A673 (cell line): ENCODE data around the gene NT5M. TPM values are rescaled to one million over a fixed set of nuclear protein-coding genes. Genes with fewer than 3 reads are reported as not detected.

Source experiments
- BruUV-seq: library from RNA; stranded (reverse); fragments of 400-500 nt; replicated peaks from 2 replicates; lab custom pipeline; 2021; lab: Mats Ljungman, UMichigan
- CTCF ChIA-PET: fragments of 300-600 bp; sonication (Branson Sonifier 250); formaldehyde crosslinking; loops from one replicate; lab custom pipeline; 2022; ENCODE audit warnings: antibody characterized with exemption; lab: Charles Lee
- POLR2A ChIA-PET: fragments of 300-600 bp; sonication (Branson Sonifier 250); formaldehyde crosslinking; loops from one replicate; lab custom pipeline; 2022; ENCODE audit warnings: antibody characterized with exemption; ENCODE audit not compliant: low non-redundant PET; lab: Charles Lee
- DNase-seq: peaks from one replicate; pipeline ENCODE4 v3.0.0-alpha.2; 2015; ENCODE audit warnings: low spot score
- H3K27ac ChIP-seq: fragments of 200-600 bp; sonication (generic); 2 replicates; pipeline ENCODE4 v1.5.1; 2016; ENCODE audit warnings: mixed run types, low read depth, mild to moderate bottlenecking, mixed read lengths, antibody characterized with exemption, low read length; ENCODE audit not compliant: poor library complexity, severe bottlenecking
- H3K27me3 ChIP-seq: fragments of 200-600 bp; sonication (generic); replicated peaks from 2 replicates; pipeline ENCODE4 v1.6.1; 2017; ENCODE audit warnings: mixed run types, low read depth, mild to moderate bottlenecking, mixed read lengths, antibody characterized with exemption, low read length; ENCODE audit not compliant: insufficient read depth, poor library complexity
- H3K36me3 ChIP-seq: fragments of 200-600 bp; sonication (generic); 2 replicates; pipeline ENCODE4 v1.6.1; 2016; ENCODE audit warnings: mixed run types, mild to moderate bottlenecking, mixed read lengths, antibody characterized with exemption, low read length; ENCODE audit not compliant: insufficient read depth, poor library complexity, severe bottlenecking
- H3K4me1 ChIP-seq: fragments of 200-600 bp; sonication (generic); 2 replicates; pipeline ENCODE4 v1.6.1; 2017; ENCODE audit warnings: mixed run types, mild to moderate bottlenecking, mixed read lengths, antibody characterized with exemption, low read length; ENCODE audit not compliant: insufficient read depth, poor library complexity, severe bottlenecking
- H3K4me3 ChIP-seq: fragments of 200-600 bp; sonication (generic); 2 replicates; pipeline ENCODE4 v1.5.1; 2016; ENCODE audit warnings: low read depth, mixed run types, mild to moderate bottlenecking, mixed read lengths, low read length; ENCODE audit not compliant: poor library complexity, severe bottlenecking
- H3K9me3 ChIP-seq: fragments of 200-600 bp; sonication (generic); 2 replicates; pipeline ENCODE4 v1.6.1; 2016; ENCODE audit warnings: mixed run types, low read depth, mild to moderate bottlenecking, mixed read lengths, antibody characterized with exemption, low read length; ENCODE audit not compliant: poor library complexity, severe bottlenecking
- CTCF ChIP-seq: fragments of 300-800, 200-600 bp; sonication (generic); conservative IDR thresholded peaks from 2 replicates; pipeline ENCODE4 v1.5.1; 2017; ENCODE audit warnings: low read depth, mild to moderate bottlenecking, antibody characterized with exemption, low read length, moderate library complexity, mixed read lengths
- EZH2 ChIP-seq: fragments of 200-600 bp; sonication (generic); IDR thresholded peaks from 2 replicates; pipeline ENCODE4 v1.6.1; 2017; ENCODE audit warnings: borderline replicate concordance, low read depth, mild to moderate bottlenecking, mixed read lengths, antibody characterized with exemption, low read length; ENCODE audit not compliant: poor library complexity, severe bottlenecking
- intact Hi-C: fragments of 100-400 bp; cut with micrococcal nuclease; formaldehyde crosslinking; loops from one replicate; pipeline ENCODE4 v1.10.0; 2022; ENCODE audit not compliant: unreplicated experiment
- total RNA-seq: library from RNA; stranded (reverse); gene quantifications from 2 replicates; pipeline ENCODE4 v1.2.3, GENCODE V29; 2021

Gene NT5M
- total RNA-seq, 1 experiment from 2014 or later: 2.6 TPM

DNA sequence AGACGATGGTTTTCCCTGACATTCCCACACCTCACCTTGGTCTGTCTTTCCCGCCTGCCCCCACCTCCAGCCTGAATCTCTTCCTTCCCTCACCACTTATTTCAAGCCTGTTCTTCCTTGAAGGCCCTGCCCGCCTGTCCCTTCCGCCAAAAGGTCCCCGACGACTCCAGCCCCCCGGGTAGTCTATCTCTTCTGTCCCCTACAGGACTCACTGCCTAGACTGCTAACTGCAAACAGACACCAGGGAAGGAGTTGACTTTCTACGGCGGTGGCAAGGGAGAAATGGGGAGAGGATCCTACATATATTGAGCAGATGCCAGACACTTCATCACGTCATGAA, 53.7 kb downstream of the NT5M start:
- intact Hi-C loops: loop anchor here (2.0 to 10.0 kb wide), 3 partner anchors 212 to 680 kb away; partner anchors contain the start of genes ATPAF2 and GID4
- no peaks in the 10 kb centered on the region for H3K36me3 ChIP-seq
- H3K4me1 ChIP-seq: no peaks in the 10 kb centered on the region
- H3K4me3 ChIP-seq: no peak overlapping the region
- TF ChIP-seq CTCF: no peak
- no peak for TF ChIP-seq EZH2
- DNase-seq: no peak
- H3K27ac ChIP-seq: no peak overlapping the region
- CTCF ChIA-PET: no interaction called here
- BruUV-seq: no TSS peak
- POLR2A ChIA-PET: no interaction called here
- peaks cover 7% of the 10 kb centered on the region for H3K9me3 ChIP-seq
- no peaks in the 10 kb centered on the region for H3K27me3 ChIP-seq

- Histone ChIP-seq H3K27me3 (no peaks in the 10 kb centered on the region), H3K4me1 (no peaks in the 10 kb centered on the region), H3K36me3 (no peaks in the 10 kb centered on the region), H3K27ac (no peak overlapping the region), H3K4me3 (no peak overlapping the region), H3K9me3 (peaks cover 7% of the 10 kb centered on the region)
- TF ChIP-seq EZH2 (no peak), CTCF (no peak)
- CTCF ChIA-PET: no interaction called here
- no TSS peak for BruUV-seq
- intact Hi-C loops: loop anchor here (5.0 to 10.0 kb wide), 2 partner anchors 557 to 679 kb away; partner anchors contain the start of genes ATPAF2 and GID4
- POLR2A ChIA-PET: no interaction called here
- no peak for DNase-seq
Measured at GRCh38 chr17:17358060-17358751, 55.0 kb downstream of the NT5M start.

DNA sequence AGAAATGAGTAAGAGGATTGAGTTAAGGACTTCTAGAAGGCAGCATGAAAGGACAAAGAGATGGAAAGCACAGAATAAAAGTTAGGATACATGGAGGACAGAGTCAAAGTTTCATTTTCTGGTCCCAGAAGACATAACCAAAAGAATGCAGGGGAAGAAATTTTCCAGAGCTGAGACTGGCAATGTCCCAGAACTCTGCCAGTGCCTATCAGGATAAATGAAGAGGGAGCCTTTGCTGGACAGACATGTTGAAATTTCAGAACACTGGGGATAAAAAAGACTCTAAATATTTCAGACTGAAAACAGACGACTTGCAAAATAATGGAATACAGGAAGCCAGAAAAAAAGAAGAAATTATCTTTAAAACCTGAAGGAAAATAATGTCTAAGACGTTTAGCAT, 55.7 kb downstream of the NT5M start:
- no peaks in the 10 kb centered on the region for H3K4me1 ChIP-seq
- no peak overlapping the region for H3K27ac ChIP-seq
- ChIA-PET CTCF (no interaction called here), POLR2A (no interaction called here)
- DNase-seq: no peak
- H3K9me3 ChIP-seq: peaks cover 7% of the 10 kb centered on the region
- no peaks in the 10 kb centered on the region for H3K27me3 ChIP-seq
- no TSS peak for BruUV-seq
- TF ChIP-seq CTCF (no peak), EZH2 (no peak)
- no peaks in the 10 kb centered on the region for H3K36me3 ChIP-seq
- H3K4me3 ChIP-seq: no peak overlapping the region
- intact Hi-C loops: loop anchor here (5.0 to 10.0 kb wide), 2 partner anchors 556 to 678 kb away; partner anchors contain the start of genes ATPAF2 and GID4
